Neuronal stem cell (in vitro differentiated cells): ENCODE results near the gene ADRM1. TPM values are rescaled to one million over a fixed set of nuclear protein-coding genes. Genes with fewer than 3 reads are reported as not detected.

Experiments used
- DNase-seq: peaks from one replicate; pipeline ENCODE4 v3.0.0-alpha.2; 2013; ENCODE audit warnings: low spot score
- H2AFZ ChIP-seq: one replicate; pipeline ENCODE4 v1.6.1; 2013; ENCODE audit warnings: mild to moderate bottlenecking, low read length, inconsistent platforms
- H2AK5ac ChIP-seq: 2 replicates; pipeline ENCODE4 v1.6.1; 2013; ENCODE audit warnings: low read depth, mild to moderate bottlenecking, inconsistent platforms, low read length, moderate library complexity, mixed read lengths
- H2BK120ac ChIP-seq: 2 replicates; pipeline ENCODE4 v1.6.1; 2013; ENCODE audit warnings: low read depth, mild to moderate bottlenecking, inconsistent platforms, low read length, moderate library complexity, mixed read lengths
- H2BK12ac ChIP-seq: one replicate; pipeline ENCODE4 v1.6.1; 2013; ENCODE audit warnings: low read length, inconsistent platforms
- H2BK15ac ChIP-seq: 2 replicates; pipeline ENCODE4 v1.6.1; 2013; ENCODE audit warnings: mild to moderate bottlenecking, low read length, inconsistent platforms, mixed read lengths
- H2BK5ac ChIP-seq: one replicate; pipeline ENCODE4 v1.6.1; 2013; ENCODE audit warnings: inconsistent platforms, mild to moderate bottlenecking, low read length, moderate library complexity
- H3K14ac ChIP-seq: one replicate; pipeline ENCODE4 v1.6.1; 2013; ENCODE audit warnings: low read length, inconsistent platforms
- H3K18ac ChIP-seq: 2 replicates; pipeline ENCODE4 v1.6.1; 2013; ENCODE audit warnings: low read length, inconsistent platforms
- H3K23ac ChIP-seq: 2 replicates; pipeline ENCODE4 v1.6.1; 2013; ENCODE audit warnings: low read depth, mild to moderate bottlenecking, mixed read lengths, low read length, inconsistent platforms; ENCODE audit not compliant: poor library complexity
- H3K27ac ChIP-seq: replicated peaks from 3 replicates; pipeline ENCODE4 v1.5.1; 2013; ENCODE audit warnings: low read length, inconsistent platforms
- H3K27me3 ChIP-seq, 3 experiments: 2 replicates each; pipeline ENCODE4 v1.6.1; 2013; ENCODE audit warnings: low read length in 3 of 3, mild to moderate bottlenecking in 2 of 3, inconsistent platforms in 1 of 3, low read depth in 1 of 3, mixed read lengths in 1 of 3, moderate library complexity in 1 of 3; ENCODE audit not compliant: control insufficient read depth in 3 of 3, insufficient read depth in 3 of 3
- H3K36me3 ChIP-seq, 2 donors: replicated peaks in 1 of 2; 2 replicates each; pipeline ENCODE4 v1.6.1; 2013; ENCODE audit warnings: low read length in 2 of 2; ENCODE audit not compliant: control insufficient read depth in 2 of 2, insufficient read depth in 2 of 2
- H3K4ac ChIP-seq: 2 replicates; pipeline ENCODE4 v1.6.1; 2013; ENCODE audit warnings: inconsistent platforms, mild to moderate bottlenecking, low read length, moderate library complexity
- H3K4me1 ChIP-seq, 2 donors: 1 replicate in 1 of 2; 2 replicates in 1 of 2; pipeline ENCODE4 v1.6.1; 2013; ENCODE audit warnings: low read length in 2 of 2, low read depth in 1 of 2; ENCODE audit not compliant: control insufficient read depth in 2 of 2, insufficient read depth in 1 of 2
- H3K4me2 ChIP-seq: one replicate; pipeline ENCODE4 v1.6.1; 2013; ENCODE audit warnings: mild to moderate bottlenecking, low read length, inconsistent platforms; ENCODE audit not compliant: insufficient read depth, poor library complexity, severe bottlenecking
- H3K4me3 ChIP-seq, 2 donors: 2 replicates each; pipeline ENCODE4 v1.5.1; 2013; ENCODE audit warnings: low read length in 2 of 2, mild to moderate bottlenecking in 2 of 2, inconsistent platforms in 1 of 2, moderate library complexity in 1 of 2
- H3K79me1 ChIP-seq: one replicate; pipeline ENCODE4 v1.6.1; 2013; ENCODE audit warnings: low read depth, mild to moderate bottlenecking, inconsistent platforms, low read length, moderate library complexity
- H3K9ac ChIP-seq: one replicate; pipeline ENCODE4 v1.6.1; 2013; ENCODE audit warnings: mild to moderate bottlenecking, low read depth, low read length, inconsistent platforms; ENCODE audit not compliant: poor library complexity
- H3K9me3 ChIP-seq, 2 donors: replicated peaks in 1 of 2; 2 replicates each; pipeline versions ENCODE3 to v1.6.1; 2013; ENCODE audit warnings: low read length in 2 of 2, mild to moderate bottlenecking in 2 of 2, inconsistent platforms in 1 of 2, low read depth in 1 of 2, mixed read lengths in 1 of 2, moderate library complexity in 1 of 2; ENCODE audit not compliant: control insufficient read depth in 2 of 2, insufficient read depth in 1 of 2
- H4K8ac ChIP-seq: one replicate; pipeline ENCODE4 v1.6.1; 2013; ENCODE audit warnings: low read depth, mild to moderate bottlenecking, inconsistent platforms, low read length, moderate library complexity
- H4K91ac ChIP-seq: one replicate; pipeline ENCODE4 v1.6.1; 2013; ENCODE audit warnings: low read length, low read depth, mild to moderate bottlenecking, inconsistent platforms; ENCODE audit not compliant: poor library complexity
- WGBS, 2 donors: extraction: QIAGEN DNeasy Blood & Tissue Kit; methylation state at CpG; one replicate each; pipeline ENCODE4 v1.1.7; 2013; ENCODE audit warnings: missing lambda C conversion rate in 2 of 2, mixed read lengths in 1 of 2; ENCODE audit not compliant: insufficient read length in 2 of 2, insufficient replicate concordance in 1 of 2; ENCODE audit errors: extremely low coverage in 2 of 2; 5-methylcytosine and 5-hydroxymethylcytosine counted together
- polyA plus RNA-seq, 2 experiments: library from polyadenylated mRNA; stranded (reverse); fragments of 200-250 nt; gene quantifications; one replicate each; pipeline ENCODE4 v1.2.3, GENCODE V29; 2013

Gene ADRM1
- polyA plus RNA-seq (2013, experiment 1 of 2) = 69.1 TPM
- polyA plus RNA-seq (2013, experiment 2 of 2) = 69.0 TPM

- Histone ChIP-seq H2AK5ac (peak within 1 kb of the TSS; percentile 90), H3K27me3 (no peaks in the 10 kb centered on the region), H3K4me1 (peaks cover 8 to 10% of the 10 kb centered on the region in 2 donors), H3K79me1 (peaks cover 31% of the 10 kb centered on the region), H4K8ac (no peak within 1 kb of the TSS), H3K9ac (peak within 1 kb of the TSS; percentile 99), H3K9me3 (no peaks in the 10 kb centered on the region), H3K14ac (peak within 1 kb of the TSS; percentile 96), H3K27ac (peak within 1 kb of the TSS; percentile 99), H3K18ac (peak within 1 kb of the TSS; percentile 99), H2BK15ac (peak within 1 kb of the TSS; percentile 90), H3K4ac (peak within 1 kb of the TSS; percentile 77), H3K36me3 (peaks cover 30 to 45% of the 10 kb centered on the region in 2 donors), H4K91ac (no peak within 1 kb of the TSS), H2BK5ac (peak within 1 kb of the TSS; percentile 90), H2BK120ac (no peak within 1 kb of the TSS), H3K4me2 (peak within 1 kb of the TSS; percentile 93), H3K4me3 (peak within 1 kb of the TSS; percentile 97), H3K23ac (peak within 1 kb of the TSS; percentile 85), H2AFZ (peak within 1 kb of the TSS; percentile 95), H2BK12ac (peak within 1 kb of the TSS; percentile 63)
- WGBS, 2 donors = no CpG with 5 or more reads among the region's 81 CpGs
- peak; percentile 99 for DNase-seq
Measured at GRCh38 chr20:62302341-62303061, at the start of gene ADRM1. Gene ADRM1, plus strand, starts transcription at chr20:62302997. Its CDS starts 572 bp downstream, at chr20:62303569.

- no peak for DNase-seq
- no CpG with 5 or more reads among the region's 6 CpGs for WGBS, 2 donors
- no peaks in the 10 kb centered on the region for H3K27me3 ChIP-seq
Measured at GRCh38 chr20:62253398-62253797, 49.4 kb upstream of the ADRM1 start.

GRCh38 chr20:62254021-62254724, 48.6 kb upstream of the ADRM1 start:
- no peak for DNase-seq
- peak overlapping the region; percentile 62 for H3K18ac ChIP-seq
- no peak overlapping the region for H3K4ac ChIP-seq
- H3K4me1 ChIP-seq = peaks cover 0 to 5% of the 10 kb centered on the region in 2 donors
- H4K91ac ChIP-seq = no peak overlapping the region
- no peak overlapping the region for H2BK12ac ChIP-seq
- H2AK5ac ChIP-seq = peak overlapping the region; percentile 94
- H3K9me3 ChIP-seq = peaks cover 0 to 2% of the 10 kb centered on the region in 2 donors
- no peaks in the 10 kb centered on the region for H3K27me3 ChIP-seq
- peaks cover 10% of the 10 kb centered on the region for H3K79me1 ChIP-seq
- no peak overlapping the region for H3K4me3 ChIP-seq
- peak overlapping the region; percentile 72 for H2BK5ac ChIP-seq
- H2BK120ac ChIP-seq = no peak overlapping the region
- no peak overlapping the region for H2AFZ ChIP-seq
- peak overlapping the region; percentile 77 for H3K23ac ChIP-seq
- H4K8ac ChIP-seq = no peak overlapping the region
- H3K36me3 ChIP-seq = peaks cover 13 to 33% of the 10 kb centered on the region in 2 donors
- WGBS, 2 donors = no CpG with 5 or more reads among the region's 24 CpGs
- H2BK15ac ChIP-seq = no peak overlapping the region
- peak overlapping the region; percentile 10 for H3K27ac ChIP-seq
- H3K4me2 ChIP-seq = no peak overlapping the region
- H3K14ac ChIP-seq = peak overlapping the region; percentile 31
- no peak overlapping the region for H3K9ac ChIP-seq

More at GRCh38 chr20:62253398-62253797, 49.4 kb upstream of the ADRM1 start:
- no peak overlapping the region for H2AFZ ChIP-seq
- H2AK5ac ChIP-seq = no peak overlapping the region
- no peak overlapping the region for H3K4me3 ChIP-seq
- H3K9ac ChIP-seq = no peak overlapping the region
- no peak overlapping the region for H2BK5ac ChIP-seq
- H3K9me3 ChIP-seq = peaks cover 0 to 2% of the 10 kb centered on the region in 2 donors
- peaks cover 12 to 26% of the 10 kb centered on the region in 2 donors for H3K36me3 ChIP-seq
- H3K14ac ChIP-seq = no peak overlapping the region
- H3K4me2 ChIP-seq = no peak overlapping the region
- H3K18ac ChIP-seq = no peak overlapping the region
- H2BK120ac ChIP-seq = no peak overlapping the region
- H2BK12ac ChIP-seq = no peak overlapping the region
- peaks cover 10% of the 10 kb centered on the region for H3K79me1 ChIP-seq
- no peak overlapping the region for H3K23ac ChIP-seq
- no peak overlapping the region for H4K91ac ChIP-seq
- H4K8ac ChIP-seq = no peak overlapping the region
- no peak overlapping the region for H3K4ac ChIP-seq
- H2BK15ac ChIP-seq = no peak overlapping the region
- H3K4me1 ChIP-seq = peaks cover 0 to 5% of the 10 kb centered on the region in 2 donors
- no peak overlapping the region for H3K27ac ChIP-seq

GRCh38 chr20:62255976-62256375, 46.8 kb upstream of the ADRM1 start:
- Histone ChIP-seq H3K9ac (no peak overlapping the region), H4K8ac (no peak overlapping the region), H3K14ac (no peak overlapping the region), H2AK5ac (no peak overlapping the region), H2BK12ac (no peak overlapping the region), H2AFZ (no peak overlapping the region), H3K27me3 (no peaks in the 10 kb centered on the region), H3K23ac (no peak overlapping the region), H3K4me1 (peaks cover 0 to 5% of the 10 kb centered on the region in 2 donors), H3K18ac (no peak overlapping the region), H3K9me3 (peaks cover 0 to 2% of the 10 kb centered on the region in 2 donors), H2BK120ac (no peak overlapping the region), H4K91ac (no peak overlapping the region), H3K36me3 (peaks cover 20 to 50% of the 10 kb centered on the region in 2 donors), H2BK5ac (no peak overlapping the region), H3K27ac (no peak overlapping the region), H2BK15ac (no peak overlapping the region), H3K79me1 (peaks cover 4% of the 10 kb centered on the region), H3K4ac (no peak overlapping the region), H3K4me3 (no peak overlapping the region), H3K4me2 (no peak overlapping the region)
- WGBS, 2 donors = no CpG with 5 or more reads among the region's 10 CpGs
- DNase-seq = no peak
